Measurements from ENCODE around the gene FAM83D.

GRCh38 chr20:38888059-38888831 is 38.0 kb upstream of the FAM83D start:
- TF ChIP-seq, protein P1, sequence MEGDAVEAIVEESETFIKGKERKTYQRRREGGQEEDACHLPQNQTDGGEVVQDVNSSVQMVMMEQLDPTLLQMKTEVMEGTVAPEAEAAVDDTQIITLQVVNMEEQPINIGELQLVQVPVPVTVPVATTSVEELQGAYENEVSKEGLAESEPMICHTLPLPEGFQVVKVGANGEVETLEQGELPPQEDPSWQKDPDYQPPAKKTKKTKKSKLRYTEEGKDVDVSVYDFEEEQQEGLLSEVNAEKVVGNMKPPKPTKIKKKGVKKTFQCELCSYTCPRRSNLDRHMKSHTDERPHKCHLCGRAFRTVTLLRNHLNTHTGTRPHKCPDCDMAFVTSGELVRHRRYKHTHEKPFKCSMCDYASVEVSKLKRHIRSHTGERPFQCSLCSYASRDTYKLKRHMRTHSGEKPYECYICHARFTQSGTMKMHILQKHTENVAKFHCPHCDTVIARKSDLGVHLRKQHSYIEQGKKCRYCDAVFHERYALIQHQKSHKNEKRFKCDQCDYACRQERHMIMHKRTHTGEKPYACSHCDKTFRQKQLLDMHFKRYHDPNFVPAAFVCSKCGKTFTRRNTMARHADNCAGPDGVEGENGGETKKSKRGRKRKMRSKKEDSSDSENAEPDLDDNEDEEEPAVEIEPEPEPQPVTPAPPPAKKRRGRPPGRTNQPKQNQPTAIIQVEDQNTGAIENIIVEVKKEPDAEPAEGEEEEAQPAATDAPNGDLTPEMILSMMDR (IDR thresholded peaks at IDR 0.05): no peak
- no peak for TF ChIP-seq POLR2A (IDR thresholded peaks at IDR 0.05)
- no peak for TF ChIP-seq POLR2AphosphoS5 (IDR thresholded peaks at IDR 0.05)
- TF ChIP-seq EP300 (IDR thresholded peaks at IDR 0.05): no peak
